GM23338 (cell line): ENCODE results near the gene FAAH.

ENCODE experiments used
- CREB1 ChIP-seq: fragments of 250-450 bp; sonication (Bioruptor Pico); IDR thresholded peaks from 2 replicates; pipeline ENCODE4 v1.5.0; 2020; ENCODE audit warnings: low read depth, mild to moderate bottlenecking, moderate library complexity
- CTCF ChIP-seq, 2 experiments: fragments of 200-600 bp in 1 of 2; sonication (generic) in 1 of 2; conservative IDR thresholded peaks; 2 replicates each; pipeline versions ENCODE4 v1.5.1 to v1.6.1; 2016 to 2017; ENCODE audit warnings: antibody characterized with exemption in 2 of 2, low read depth in 2 of 2, mild to moderate bottlenecking in 2 of 2, moderate library complexity in 1 of 2
- ETS1 ChIP-seq: IDR thresholded peaks from 2 replicates; pipeline ENCODE4 v1.6.1; 2016; ENCODE audit warnings: antibody characterized with exemption
- EZH2 ChIP-seq: fragments of 200-600 bp; sonication (generic); IDR thresholded peaks from one replicate; pipeline ENCODE4 v1.8.0; 2017; ENCODE audit warnings: antibody characterized with exemption, mild to moderate bottlenecking, low read depth; ENCODE audit not compliant: unreplicated experiment
- EZH2phosphoT487 ChIP-seq: fragments of 200-600 bp; sonication (generic); IDR thresholded peaks from one replicate; pipeline ENCODE4 v1.8.1; 2018; ENCODE audit warnings: antibody characterized with exemption; ENCODE audit not compliant: unreplicated experiment
- JUNB ChIP-seq: IDR thresholded peaks from one replicate; pipeline ENCODE4 v1.6.1; 2016; ENCODE audit warnings: antibody characterized with exemption; ENCODE audit not compliant: unreplicated experiment
- NANOG ChIP-seq: IDR thresholded peaks from 2 replicates; pipeline ENCODE4 v1.6.1; 2016; ENCODE audit warnings: antibody characterized with exemption, borderline replicate concordance
- POLR2AphosphoS5 ChIP-seq: IDR thresholded peaks from 2 replicates; pipeline ENCODE4 v1.6.1; 2016; ENCODE audit warnings: antibody characterized with exemption, low read depth
- REST ChIP-seq: IDR thresholded peaks from one replicate; pipeline ENCODE4 v1.6.1; 2018; ENCODE audit warnings: antibody characterized with exemption; ENCODE audit not compliant: unreplicated experiment
- STAT1 ChIP-seq: IDR thresholded peaks from one replicate; pipeline ENCODE4 v1.6.1; 2016; ENCODE audit warnings: antibody characterized with exemption; ENCODE audit not compliant: unreplicated experiment

GRCh38 chr1:46394872-46395465 lies 852 bp downstream of the FAAH start:
- TF ChIP-seq CTCF (conservative IDR thresholded peaks at IDR 0.05; ENCODE audit: low read depth in 2 of 2) = no peak
- TF ChIP-seq NANOG = no peak
- TF ChIP-seq EZH2 = no peak
- TF ChIP-seq EZH2phosphoT487 = no peak
- no peak for TF ChIP-seq POLR2AphosphoS5
- no peak for TF ChIP-seq CREB1
- TF ChIP-seq JUNB = no peak
- no peak for TF ChIP-seq ETS1
- no peak for TF ChIP-seq STAT1
- no peak for TF ChIP-seq REST
